NOMO-1 treated with dmso at 0.1 percent for 144 hours (cell line): ENCODE results near the gene MARCHF4.

Experiments
- DNase-seq: peaks from one replicate; lab custom pipeline; 2025; ENCODE audit not compliant: unreplicated experiment; lab: John Stamatoyannopoulos, UW

MARCHF4 gene

GRCh38 chr2:216351172-216351925, 20.9 kb downstream of the MARCHF4 start:
- no peak for DNase-seq

DNA sequence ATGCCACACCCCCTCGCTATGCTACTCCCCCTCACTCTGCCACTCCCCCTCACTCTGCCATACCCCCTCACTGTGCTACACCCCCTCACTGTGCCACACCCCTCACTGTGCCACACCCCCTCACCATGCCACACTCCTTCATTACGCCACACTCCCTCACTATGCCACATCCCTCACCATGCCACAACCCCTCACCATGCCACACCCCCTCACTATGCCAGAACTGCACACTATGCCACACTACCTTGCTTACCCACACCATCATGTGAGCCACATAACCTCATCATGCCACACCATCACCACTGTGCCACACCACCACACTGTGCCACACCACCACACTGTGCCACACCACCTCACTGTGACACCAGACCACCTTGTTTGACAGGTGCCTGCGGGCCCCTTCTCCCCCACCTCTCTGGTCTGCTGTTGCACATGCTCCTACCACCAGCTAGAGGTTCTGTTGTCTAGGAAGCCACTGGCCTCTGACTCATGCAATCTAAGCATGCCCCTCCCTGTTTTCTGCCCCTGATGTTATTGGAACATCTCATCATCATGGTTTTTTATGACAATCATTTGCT, 22.0 kb downstream of the MARCHF4 start:
- no peak for DNase-seq

- no peak for DNase-seq
These were observed 22.9 kb downstream of the MARCHF4 start for GRCh38 chr2:216349366-216349765.

GRCh38 chr2:216348756-216349308, 23.5 kb downstream of the MARCHF4 start:
- no peak for DNase-seq

GRCh38 chr2:216346781-216347180, 25.5 kb downstream of the MARCHF4 start:
- no peak for DNase-seq

DNA sequence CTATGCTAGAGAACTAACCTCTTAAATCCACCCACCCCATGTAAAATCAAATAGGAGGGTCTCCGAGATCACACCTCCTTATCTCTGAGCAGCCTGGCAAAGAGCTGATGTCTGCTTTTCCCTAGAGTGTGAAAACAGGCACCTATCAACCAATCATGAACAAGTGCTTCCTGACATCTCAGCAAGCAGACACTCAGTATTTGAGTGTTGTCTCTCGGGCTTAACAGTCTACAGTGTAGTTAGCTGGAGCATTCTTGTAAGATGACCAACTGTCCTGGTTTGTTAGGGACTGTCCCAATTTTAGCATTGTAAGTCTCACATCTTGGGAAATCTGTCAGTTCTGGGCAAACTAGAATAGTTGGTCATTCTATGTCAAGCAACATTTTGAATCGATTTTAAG, 26.4 kb downstream of the MARCHF4 start:
- no peak for DNase-seq

- DNase-seq: no peak
These were observed 27.4 kb downstream of the MARCHF4 start for GRCh38 chr2:216344950-216345300.

GRCh38 chr2:216344206-216344949, 27.9 kb downstream of the MARCHF4 start:
- no peak for DNase-seq

DNA sequence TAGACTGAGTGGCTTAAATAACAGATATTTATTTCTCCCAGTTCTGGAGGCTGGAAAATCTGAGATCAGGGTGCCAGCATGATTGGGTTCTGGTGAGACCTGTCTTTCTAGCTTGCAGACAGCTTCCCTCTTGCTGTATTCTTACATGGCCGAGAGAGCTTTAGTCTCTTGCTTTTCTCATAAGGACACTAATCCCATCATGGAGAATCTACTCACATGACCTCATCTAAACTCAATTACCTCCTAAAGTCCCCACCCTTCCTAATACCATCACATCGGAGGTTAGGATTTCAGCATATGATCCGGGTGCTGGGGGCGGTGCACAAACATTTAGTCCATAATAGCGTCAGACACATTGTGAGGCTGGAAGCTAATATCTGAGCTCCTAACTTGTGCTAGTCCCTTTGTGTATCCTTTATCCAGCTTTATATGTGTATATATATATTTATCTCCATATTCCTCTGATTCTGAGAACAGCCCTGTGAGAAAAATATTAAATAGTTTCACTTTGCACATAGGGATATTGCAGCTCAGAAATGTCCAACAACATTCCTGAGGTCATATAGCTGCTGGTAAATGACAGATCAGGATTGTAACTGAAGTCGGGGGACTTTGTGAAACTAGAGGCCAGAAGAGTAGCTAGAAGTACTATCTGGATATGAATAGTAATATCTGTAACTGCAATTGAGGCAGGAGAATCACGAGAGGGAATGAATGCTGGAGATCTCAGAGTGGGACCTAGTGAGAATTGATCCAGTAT, 28.9 kb downstream of the MARCHF4 start:
- DNase-seq: no peak

- DNase-seq: no peak
These were observed 31.2 kb downstream of the MARCHF4 start for GRCh38 chr2:216341121-216341520.

DNA sequence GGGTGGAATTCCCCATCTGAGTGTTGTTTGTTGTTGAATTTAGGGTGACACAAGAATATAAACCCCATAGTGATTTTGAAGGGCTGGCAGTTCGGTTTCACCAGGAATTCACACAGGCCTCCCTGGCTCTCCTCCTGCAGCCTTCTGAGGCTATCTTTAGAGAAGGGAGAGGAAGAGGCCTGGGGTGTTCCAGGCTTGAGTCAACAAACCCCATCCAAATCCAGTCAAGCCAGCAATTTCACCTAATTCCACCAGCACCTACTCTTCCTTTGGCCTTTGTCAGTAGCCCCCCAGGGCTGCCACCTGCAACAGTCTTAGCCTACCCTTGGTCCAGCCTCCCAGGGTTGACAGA, 32.0 kb downstream of the MARCHF4 start:
- DNase-seq: no peak

DNA sequence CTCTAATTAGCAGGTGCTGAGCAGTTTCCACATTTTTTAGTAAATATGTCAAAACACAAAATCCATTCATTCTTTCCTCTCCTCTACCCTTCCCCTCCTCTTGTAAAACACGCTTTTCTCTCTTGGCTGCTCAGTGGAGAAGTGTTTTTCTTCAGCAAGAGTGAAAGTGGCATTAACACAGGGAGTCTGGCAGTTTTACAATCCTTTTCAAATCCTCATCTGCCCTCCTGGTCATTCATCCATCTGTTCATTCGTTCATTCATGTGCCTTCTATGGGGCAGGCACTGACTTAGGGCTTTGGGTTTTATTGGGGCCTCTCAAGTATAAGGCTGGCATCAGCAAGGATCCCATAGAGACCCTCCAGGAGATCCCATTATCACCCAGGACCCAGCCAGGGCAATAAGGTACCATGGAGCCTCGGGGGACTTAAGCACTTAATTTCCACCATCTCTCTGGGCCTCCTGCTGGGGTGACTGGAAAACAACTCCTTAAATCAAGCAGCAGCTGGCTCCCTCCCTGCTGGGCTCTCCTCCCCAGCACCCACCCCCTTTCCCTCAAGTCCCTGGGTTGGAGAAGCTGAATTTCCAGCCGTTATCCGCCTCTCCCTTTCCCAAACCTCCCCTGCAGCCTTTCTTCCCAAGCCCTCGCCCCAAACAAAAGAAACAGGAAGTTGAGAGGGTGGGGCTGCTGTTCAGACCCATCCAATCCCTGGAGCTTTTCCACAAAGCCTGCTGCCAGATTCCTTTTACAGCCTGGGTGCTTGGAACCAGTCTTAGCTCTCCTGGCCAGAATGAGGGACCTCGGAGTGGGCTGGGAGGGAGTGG, 32.6 kb downstream of the MARCHF4 start:
- DNase-seq: no peak

DNA sequence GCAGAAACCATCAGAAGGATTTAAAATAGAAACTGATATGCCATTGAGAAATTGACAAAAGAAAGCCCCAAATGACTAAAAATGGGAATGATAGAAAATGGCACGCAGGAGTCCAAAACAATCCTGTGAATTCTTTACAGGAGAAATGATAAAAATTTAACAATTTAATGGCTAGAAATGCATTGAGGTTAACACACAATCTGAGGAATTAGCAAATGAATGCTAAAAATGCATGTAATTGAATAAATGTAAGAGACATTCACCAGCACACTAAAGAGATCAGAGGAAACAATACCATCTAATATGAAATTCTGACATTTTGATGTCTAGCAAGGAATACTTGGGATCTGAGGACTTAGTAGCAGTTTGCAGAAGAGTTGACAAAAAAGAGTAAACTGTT, 37.0 kb downstream of the MARCHF4 start:
- DNase-seq: no peak

- no peak for DNase-seq
These were observed 43.9 kb downstream of the MARCHF4 start for GRCh38 chr2:216328347-216328746.

- DNase-seq: no peak
These were observed 44.8 kb downstream of the MARCHF4 start for GRCh38 chr2:216327447-216327935.
